MCF 10A (cell line): ENCODE results near the gene AFTPH. TPM values are rescaled to one million over a fixed set of nuclear protein-coding genes. Genes with fewer than 3 reads are reported as not detected.

Source experiments
- BruUV-seq: library from RNA; stranded (reverse); fragments of 400-500 nt; replicated peaks from 2 replicates; lab custom pipeline; 2021; lab: Mats Ljungman, UMichigan
- CTCF ChIA-PET: fragments of 300-600 bp; sonication (Branson Sonifier 250); formaldehyde crosslinking; extraction: SDS; loops from one replicate; lab custom pipeline; 2021; ENCODE audit warnings: antibody characterized with exemption, inconsistent platforms; lab: Yijun Ruan, JAX
- POLR2A ChIA-PET: fragments of 300-600, 350-650 bp; sonication (Branson Sonifier 250); formaldehyde crosslinking; extraction: SDS; loops from one replicate; lab custom pipeline; 2020; ENCODE audit warnings: antibody characterized with exemption, inconsistent platforms; lab: Yijun Ruan, JAX
- DNase-seq: peaks from one replicate; pipeline ENCODE4 v3.0.0-alpha.2; 2018; ENCODE audit not compliant: unreplicated experiment
- H3K27ac Mint-ChIP-seq: one replicate; pipeline ENCODE4 v1.8.0; 2022; ENCODE audit warnings: mild to moderate bottlenecking, low read depth, mixed read lengths; ENCODE audit not compliant: unreplicated experiment
- H3K27me3 Mint-ChIP-seq: one replicate; pipeline ENCODE4 v1.8.0; 2022; ENCODE audit warnings: mixed read lengths; ENCODE audit not compliant: insufficient read depth, unreplicated experiment
- H3K36me3 Mint-ChIP-seq: one replicate; pipeline ENCODE4 v1.8.0; 2022; ENCODE audit warnings: mild to moderate bottlenecking, moderate library complexity, mixed read lengths; ENCODE audit not compliant: insufficient read depth, unreplicated experiment
- H3K4me1 Mint-ChIP-seq: one replicate; pipeline ENCODE4 v1.8.0; 2022; ENCODE audit warnings: mixed read lengths; ENCODE audit not compliant: insufficient read depth, unreplicated experiment
- H3K4me3 Mint-ChIP-seq: one replicate; pipeline ENCODE4 v1.8.0; 2022; ENCODE audit warnings: mild to moderate bottlenecking, moderate library complexity, mixed read lengths; ENCODE audit not compliant: unreplicated experiment
- H3K9me3 Mint-ChIP-seq: one replicate; pipeline ENCODE4 v1.8.0; 2022; ENCODE audit warnings: mixed read lengths; ENCODE audit not compliant: unreplicated experiment
- CTCF ChIP-seq: fragments of 200-600 bp; IDR thresholded peaks from one replicate; pipeline ENCODE4 v1.8.0; 2022; ENCODE audit warnings: antibody characterized with exemption, mild to moderate bottlenecking; ENCODE audit not compliant: unreplicated experiment
- intact Hi-C: fragments of 100-400 bp; cut with micrococcal nuclease; formaldehyde crosslinking; loops from 2 replicates; pipeline ENCODE4 v1.14.1; 2022
- total RNA-seq: library from RNA; stranded (reverse); gene quantifications from 2 replicates; pipeline ENCODE4 v1.2.3, GENCODE V29; 2022

AFTPH gene
- total RNA-seq, 1 experiment from 2014 or later, result 24.7 TPM

DNA sequence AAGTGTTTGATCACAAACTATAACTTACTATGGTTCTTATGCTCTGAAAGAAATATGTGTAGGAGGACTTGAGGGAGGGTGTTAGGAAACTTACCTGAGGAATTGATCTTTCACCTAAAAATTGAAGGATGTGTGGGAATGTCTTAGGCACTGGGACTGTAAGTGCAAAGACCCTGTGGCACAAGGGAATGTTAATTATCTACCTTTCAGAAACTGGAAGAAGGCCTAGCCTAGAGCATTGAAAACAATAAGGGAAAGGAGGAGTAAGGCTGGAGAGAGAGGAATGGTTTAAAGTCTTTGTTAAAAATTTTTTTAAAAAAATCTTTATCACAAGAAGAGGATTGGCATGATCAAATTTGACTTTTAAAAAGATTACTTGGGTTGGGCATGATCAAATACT is 7.9 kb downstream of the AFTPH start:
- Mint-ChIP-seq H3K9me3 (no peaks in the 10 kb centered on the region), H3K4me3 (no peak overlapping the region), H3K27ac (no peak overlapping the region), H3K27me3 (no peaks in the 10 kb centered on the region), H3K36me3 (peaks cover 6% of the 10 kb centered on the region), H3K4me1 (peaks cover 26% of the 10 kb centered on the region)
- no TSS peak for BruUV-seq
- TF ChIP-seq CTCF, result no peak
- intact Hi-C loops, result no loop called here
- no peak for DNase-seq
- ChIA-PET POLR2A (interaction anchor here (0.7 to 1.6 kb wide), 3 partner anchors 9 to 401 kb away, joined by 3 to 9 read pairs (median 3); partner anchors contain the start of gene AFTPH), CTCF (interaction anchor here (0.6 to 1.2 kb wide), 4 partner anchors 10 to 202 kb away, joined by 3 to 6 read pairs (median 4); no protein-coding TSS in a partner anchor)

GRCh38 chr2:64533882-64534281 is 9.8 kb downstream of the AFTPH start:
- intact Hi-C loops, result no loop called here
- TF ChIP-seq CTCF, result no peak
- CTCF ChIA-PET, result interaction anchor here (1.1 kb wide), 1 partner anchor 46 kb away, joined by 3 read pairs; no protein-coding TSS in a partner anchor
- H3K4me1 Mint-ChIP-seq, result peaks cover 24% of the 10 kb centered on the region
- peaks cover 6% of the 10 kb centered on the region for H3K36me3 Mint-ChIP-seq
- POLR2A ChIA-PET, result interaction anchor here (1.5 to 2.9 kb wide), 3 partner anchors 9 to 120 kb away, joined by 3 to 12 read pairs (median 3); partner anchors contain the start of gene SERTAD2
- BruUV-seq, result no TSS peak
- H3K4me3 Mint-ChIP-seq, result no peak overlapping the region
- no peak overlapping the region for H3K27ac Mint-ChIP-seq
- H3K9me3 Mint-ChIP-seq, result no peaks in the 10 kb centered on the region
- no peaks in the 10 kb centered on the region for H3K27me3 Mint-ChIP-seq
- no peak for DNase-seq

DNA sequence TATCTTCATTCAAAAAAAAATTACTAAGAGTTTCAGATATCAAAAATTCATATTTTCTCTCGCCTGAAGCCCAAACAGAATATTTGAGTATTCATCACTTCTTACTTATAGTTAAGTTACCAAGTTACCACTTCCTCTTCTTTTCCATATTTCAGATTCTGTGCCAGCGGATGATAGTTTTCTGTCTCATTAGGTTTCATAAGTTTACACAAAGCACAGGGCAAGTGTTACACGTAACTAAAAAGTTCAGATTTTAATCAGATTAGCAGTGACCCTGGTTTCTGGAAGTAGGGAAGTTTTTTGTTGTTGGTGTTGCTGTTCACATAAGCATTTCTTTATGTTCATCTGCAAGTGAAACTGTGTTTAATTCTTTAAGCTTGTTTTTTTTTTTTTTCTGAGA is 10.2 kb downstream of the AFTPH start:
- POLR2A ChIA-PET, result interaction anchor here (0.8 to 2.9 kb wide), 4 partner anchors 8 to 120 kb away, joined by 3 to 12 read pairs (median 4); partner anchors contain the start of gene SERTAD2
- Mint-ChIP-seq H3K36me3 (peaks cover 6% of the 10 kb centered on the region), H3K4me3 (no peak overlapping the region), H3K4me1 (peaks cover 24% of the 10 kb centered on the region), H3K27me3 (no peaks in the 10 kb centered on the region), H3K27ac (no peak overlapping the region), H3K9me3 (no peaks in the 10 kb centered on the region)
- CTCF ChIA-PET, result no interaction called here
- no TSS peak for BruUV-seq
- TF ChIP-seq CTCF, result no peak
- intact Hi-C loops, result no loop called here
- no peak for DNase-seq

DNA sequence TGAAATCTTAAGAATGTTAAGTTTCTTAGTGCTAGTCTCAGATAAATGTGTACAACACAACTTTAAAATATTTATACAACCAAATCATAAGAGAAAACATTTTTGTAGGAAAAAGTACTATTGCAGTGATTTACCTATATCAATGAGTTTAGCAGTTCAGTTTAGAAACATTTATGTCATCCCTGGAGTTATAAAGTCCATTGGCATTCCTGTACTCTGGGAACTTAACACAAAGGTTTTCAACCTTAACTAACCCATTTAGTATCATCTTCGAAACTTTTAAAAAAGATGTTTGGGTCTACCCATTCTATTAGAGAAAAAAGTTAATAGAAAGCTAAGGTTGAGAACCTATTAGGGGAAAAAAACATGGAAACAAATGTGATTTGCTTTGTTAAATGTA is 10.9 kb downstream of the AFTPH start:
- Mint-ChIP-seq H3K4me3 (no peak overlapping the region), H3K4me1 (peaks cover 30% of the 10 kb centered on the region), H3K36me3 (peaks cover 6% of the 10 kb centered on the region), H3K27me3 (no peaks in the 10 kb centered on the region), H3K9me3 (no peaks in the 10 kb centered on the region), H3K27ac (no peak overlapping the region)
- no peak for DNase-seq
- POLR2A ChIA-PET, result interaction anchor here (0.8 to 2.9 kb wide), 3 partner anchors 9 to 12 kb away, joined by 4 to 12 read pairs (median 4); no protein-coding TSS in a partner anchor
- intact Hi-C loops, result no loop called here
- CTCF ChIA-PET, result no interaction called here
- no peak for TF ChIP-seq CTCF
- BruUV-seq, result no TSS peak
